ENCODE results near the gene TTC38.
"Not testable (repeated sequence)": the region's sequence is repeated elsewhere in the genome, so short reads cannot be mapped to it uniquely, and the experiment has no call there.

TTC38 gene

DNA sequence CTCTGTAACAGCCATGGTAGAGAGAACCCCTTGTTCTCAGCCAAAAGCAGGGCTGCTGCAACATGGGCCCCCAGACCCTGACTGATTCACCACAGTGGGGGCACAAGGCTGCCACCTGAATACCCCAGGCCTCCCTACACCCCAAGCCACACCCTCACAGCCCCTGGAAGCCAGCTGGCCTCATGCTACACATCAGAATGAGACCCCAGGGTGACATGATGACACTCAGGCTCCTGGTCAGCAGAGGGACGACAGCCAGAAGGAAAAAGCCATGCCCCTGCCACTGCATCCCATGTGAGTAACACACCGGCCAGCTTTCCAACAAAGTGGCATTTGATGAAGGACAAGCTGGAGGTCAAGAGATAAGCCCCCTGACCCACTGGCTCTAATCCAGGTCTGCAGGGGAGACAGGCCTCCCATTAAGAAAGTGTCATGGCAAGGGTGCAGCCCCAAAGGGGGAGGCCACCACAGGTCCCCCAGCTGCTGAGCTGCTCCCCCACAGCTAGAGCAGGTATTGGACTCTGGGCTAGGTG is 20.3 kb upstream of the TTC38 start:
- DNase-seq = no peak

DNA sequence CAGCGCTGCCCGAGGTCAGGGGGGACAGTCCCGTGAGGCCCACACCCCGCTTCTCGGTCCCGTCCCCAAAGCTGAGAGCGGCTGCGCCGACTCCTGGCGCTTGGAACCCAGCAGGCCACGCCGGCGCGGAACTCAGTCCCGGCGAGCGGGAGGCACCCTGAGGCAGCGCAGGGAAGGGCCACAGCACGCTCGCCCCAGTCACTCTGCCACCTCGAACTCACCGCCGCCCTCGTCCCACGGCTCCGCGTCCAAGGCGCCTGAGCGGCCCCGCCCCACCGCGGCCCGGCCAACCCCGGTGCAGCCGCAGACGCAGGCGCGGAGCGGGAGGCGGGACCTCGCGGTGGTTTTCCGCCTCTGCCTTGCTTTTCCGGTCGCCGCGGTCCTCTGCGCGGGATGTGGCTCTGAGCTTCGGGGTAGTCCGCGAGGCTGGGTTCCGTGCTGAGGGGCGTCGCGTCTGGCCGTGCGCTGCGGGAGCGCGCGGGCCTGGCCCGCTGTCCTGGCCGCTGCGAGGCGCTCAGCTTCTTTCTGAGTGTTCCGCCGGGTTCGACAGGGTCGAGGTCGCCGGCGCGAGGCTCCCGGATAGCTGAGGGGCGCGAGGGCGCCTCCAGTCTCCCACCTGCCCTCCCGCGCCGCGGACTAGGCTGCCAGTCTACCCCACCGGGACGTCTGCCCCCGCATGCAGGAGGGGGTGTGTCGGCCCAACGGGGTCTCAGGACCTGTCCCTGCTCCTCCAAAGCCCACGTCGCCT is 17.6 kb upstream of the TTC38 start, which contains the start of gene CDPF1:
CDPF1 (minus strand) TSS at position 259 of the 748 bp plus-strand sequence. CDS start 2,009 bp downstream, outside the sequence.
- peak; percentile 85 to 88 for DNase-seq

DNA sequence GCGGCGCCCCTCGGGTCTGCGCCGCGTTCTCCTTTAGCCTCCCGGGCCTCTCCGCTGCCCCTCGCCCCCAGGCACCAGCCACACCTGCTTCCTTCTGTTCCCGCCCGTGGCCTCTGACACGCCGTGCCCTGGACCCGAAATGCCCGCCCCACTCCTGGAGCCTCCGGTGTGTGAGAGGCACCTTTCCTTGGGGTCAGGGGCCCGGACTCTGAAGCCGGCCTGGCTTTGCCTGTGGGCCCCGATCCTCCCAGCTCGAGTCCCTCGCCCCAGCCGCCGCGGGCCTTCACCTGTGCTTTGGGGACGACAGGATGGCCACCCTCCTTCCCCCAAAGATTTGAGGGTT is 17.1 kb upstream of the TTC38 start:
- DNase-seq = no peak

DNA sequence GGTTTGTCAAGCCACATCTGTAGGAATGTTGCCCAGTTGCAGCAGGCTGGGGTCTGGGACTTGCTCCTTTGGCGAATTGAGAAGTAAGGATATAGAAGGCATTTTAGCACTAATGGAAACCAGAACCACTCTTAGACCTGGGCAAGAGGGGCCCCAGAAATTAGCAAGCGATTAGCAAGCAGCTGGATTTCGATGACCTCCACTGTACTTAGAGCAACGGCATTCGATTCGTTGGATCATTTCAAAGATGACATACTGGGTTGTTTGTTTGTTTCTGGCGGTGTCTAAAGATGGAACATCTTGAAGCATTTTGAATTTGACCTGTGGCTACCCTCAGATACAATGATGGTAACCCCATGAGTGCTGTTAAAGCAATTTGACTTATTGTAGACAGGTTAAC is 16.5 kb upstream of the TTC38 start:
- no peak for DNase-seq

DNA sequence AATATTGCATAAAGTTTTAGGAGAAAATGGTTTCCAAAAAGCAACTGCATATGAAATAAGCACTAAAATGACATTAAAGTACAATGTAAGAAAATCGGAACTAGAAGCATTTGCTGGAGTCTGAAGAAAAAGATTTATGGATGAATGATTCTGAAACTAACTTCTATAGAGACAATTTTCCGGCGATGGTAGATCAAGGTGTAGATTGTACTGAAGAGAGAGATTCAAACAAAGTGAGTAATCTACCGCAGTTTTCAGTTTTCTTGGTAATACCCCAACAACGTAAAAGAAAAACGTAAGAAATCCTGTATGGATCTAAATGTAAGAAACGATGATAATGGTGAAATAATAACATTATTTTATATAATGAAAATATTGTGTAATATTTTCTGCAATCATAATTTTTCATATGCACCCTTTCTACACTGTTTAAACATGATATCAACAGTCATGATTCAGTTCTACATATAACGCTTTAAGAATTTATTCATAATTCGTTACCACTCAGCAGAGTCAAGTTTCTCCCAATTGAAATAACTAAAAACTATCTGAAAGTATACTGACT is 15.9 kb upstream of the TTC38 start:
- DNase-seq = no peak

DNA sequence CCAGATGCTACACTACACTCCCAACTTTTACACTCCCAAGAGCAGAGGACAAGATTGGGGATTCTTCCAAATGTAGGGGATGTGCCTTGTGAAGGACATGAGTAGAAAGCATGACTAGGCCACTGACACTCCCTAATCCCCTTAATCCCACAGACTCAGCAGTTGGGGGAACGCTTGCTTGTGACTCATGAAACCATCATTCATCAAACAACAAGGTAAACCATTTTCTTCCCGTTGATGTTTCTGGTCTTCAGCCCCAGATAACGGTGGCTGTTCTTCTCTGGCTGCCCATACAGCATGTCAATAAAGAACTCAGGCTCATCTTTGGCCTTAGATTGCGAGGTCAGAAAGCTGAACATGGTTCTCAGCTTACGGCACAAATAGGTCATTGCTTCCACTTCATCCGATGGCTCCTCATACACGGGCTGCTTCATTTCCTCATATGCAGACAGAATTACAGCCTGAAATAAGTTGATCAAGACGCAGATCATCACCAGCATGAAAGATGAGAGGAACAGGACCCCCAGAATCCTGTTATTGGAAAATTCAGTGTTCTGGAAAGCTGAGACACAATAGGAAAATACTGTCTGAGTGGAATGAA is 11.3 kb upstream of the TTC38 start:
- no peak for DNase-seq

DNA sequence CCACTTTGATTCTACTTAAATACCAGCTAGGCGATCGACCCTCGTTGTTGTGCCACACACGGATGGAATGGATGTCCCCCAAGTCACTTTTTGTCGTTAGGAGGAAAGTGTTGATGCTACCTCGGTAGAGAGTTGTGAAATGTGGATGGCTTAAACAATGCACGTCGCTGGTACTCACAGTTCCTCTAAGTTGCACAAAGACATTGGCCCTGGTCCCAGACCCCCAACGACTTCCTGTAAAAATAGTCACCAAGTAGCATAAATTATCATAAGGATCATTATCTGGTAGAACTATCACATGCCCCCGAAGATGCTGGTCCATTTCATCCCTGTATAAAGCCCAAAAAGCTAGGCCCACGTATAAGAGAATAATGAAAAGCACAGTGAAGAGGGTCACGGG is 8.4 kb upstream of the TTC38 start:
- DNase-seq = no peak

DNA sequence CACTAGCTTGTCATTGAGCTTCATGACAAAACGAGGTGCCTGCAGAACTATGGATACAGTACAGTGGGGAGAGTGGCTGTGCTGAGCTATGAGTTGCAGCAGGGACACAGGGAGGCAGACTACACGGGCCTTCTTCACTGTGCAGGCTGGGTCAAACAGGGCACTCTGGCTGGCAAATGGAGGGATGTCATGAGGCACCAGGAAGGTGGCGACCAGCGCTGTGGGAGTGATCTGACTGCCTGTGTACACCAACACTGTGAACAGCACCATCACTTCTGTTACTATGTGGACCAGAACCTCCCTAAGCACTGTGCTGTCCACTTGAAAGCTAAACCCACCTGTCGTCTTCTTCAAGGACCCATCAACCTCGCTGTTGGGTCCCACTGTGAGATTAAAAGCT is 7.8 kb upstream of the TTC38 start:
- DNase-seq = no peak

DNA sequence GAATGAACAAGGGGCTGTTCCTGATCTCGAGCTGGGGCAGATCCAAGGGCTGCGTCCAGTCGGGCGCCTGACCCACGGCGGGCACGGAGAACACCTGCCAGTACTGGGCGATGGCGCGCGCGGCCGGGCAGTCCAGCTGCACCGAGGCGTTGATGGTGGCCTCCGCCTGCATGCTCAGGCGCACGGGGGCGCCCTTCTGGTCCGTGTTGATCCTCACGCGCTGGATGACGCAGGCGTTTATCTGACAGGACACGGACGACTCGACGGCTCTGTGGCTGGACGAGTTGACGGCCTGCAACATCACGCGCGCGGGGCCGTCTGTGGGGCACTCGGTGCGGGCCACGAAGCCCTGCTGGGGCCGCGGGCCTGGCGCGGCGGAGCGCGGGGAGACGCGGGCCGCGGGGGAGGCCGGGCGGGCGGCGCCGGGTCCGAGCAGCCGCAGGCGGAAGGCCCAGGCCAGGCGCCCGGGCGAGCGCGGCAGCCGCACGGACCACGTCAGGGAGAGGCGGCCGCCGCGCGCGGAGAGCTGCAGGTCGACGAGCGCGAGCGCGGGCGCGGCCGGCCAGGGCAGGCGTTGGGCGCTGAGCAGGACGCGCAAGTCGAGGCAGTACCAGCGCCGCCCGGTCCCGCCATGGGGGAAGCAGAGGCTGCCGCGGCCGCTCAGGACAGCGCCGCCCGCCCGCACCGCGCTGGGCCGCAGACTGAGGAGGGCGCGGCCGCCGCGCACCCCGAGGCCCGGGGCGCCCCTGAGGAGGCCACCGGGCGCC is 5.2 kb upstream of the TTC38 start:
- no peak for DNase-seq

DNA sequence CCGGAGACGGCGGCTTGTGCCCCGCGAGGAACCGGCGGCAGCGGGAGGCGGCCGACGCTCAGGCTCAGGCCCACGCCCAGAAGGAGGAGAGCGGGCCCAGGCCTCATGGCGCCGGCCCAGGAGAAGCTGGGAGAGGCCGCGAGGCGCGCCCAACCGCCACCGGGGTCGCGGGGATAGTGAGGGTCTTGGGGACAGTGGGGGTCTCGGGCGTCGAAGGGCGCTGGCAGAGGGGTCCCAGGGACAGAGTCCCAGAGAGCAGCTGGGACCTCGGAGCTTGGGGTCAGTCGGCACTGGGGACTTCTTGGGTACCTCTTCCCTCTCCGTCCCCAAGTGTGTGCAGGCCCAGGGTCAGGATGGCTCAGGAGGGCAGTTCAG is 4.6 kb upstream of the TTC38 start, which contains the start of gene PKDREJ:
PKDREJ (minus strand) TSS at position 128 of the 375 bp plus-strand sequence; CDS start at position 107, 21 bp downstream.
- no peak for DNase-seq

DNA sequence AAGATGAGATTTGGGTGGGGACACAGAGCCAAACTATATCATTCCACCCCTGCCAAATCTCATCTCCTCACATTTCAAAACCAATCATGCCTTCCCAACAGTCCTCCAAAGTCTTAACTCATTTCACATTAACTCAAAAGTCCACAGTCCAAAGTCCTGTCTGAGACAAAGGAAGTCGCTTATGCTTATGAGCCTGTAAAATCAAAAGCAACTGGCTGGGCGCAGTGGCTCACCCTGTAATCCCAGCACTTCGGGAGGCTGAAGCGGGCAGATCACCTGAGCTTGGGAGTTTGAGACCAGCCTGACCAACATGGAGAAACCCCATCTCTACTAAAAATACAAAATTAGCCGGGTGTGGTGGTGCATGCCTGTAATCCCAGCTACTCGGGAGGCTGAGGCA is 3.3 kb upstream of the TTC38 start:
- not testable (repeated sequence) for DNase-seq

DNA sequence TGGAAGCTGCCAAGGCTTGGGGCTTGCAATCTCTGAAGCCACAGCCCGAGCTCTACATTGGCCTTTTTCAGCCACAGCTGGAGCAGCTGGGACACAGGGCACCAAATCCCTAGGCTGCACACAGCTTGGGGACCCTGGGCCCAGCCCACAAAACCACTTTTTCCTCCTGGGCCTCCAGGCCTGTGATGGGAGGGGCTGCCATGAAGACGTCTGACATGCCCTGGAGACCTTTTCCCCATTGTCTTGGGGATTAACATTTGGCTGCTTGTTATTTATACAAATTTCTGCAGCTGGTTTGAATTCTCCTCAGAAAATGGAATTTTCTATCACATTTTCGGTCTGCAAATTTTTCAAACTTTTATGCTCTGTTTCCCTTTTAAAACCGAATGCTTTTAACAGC is 2.2 kb upstream of the TTC38 start:
- not testable (repeated sequence) for DNase-seq

DNA sequence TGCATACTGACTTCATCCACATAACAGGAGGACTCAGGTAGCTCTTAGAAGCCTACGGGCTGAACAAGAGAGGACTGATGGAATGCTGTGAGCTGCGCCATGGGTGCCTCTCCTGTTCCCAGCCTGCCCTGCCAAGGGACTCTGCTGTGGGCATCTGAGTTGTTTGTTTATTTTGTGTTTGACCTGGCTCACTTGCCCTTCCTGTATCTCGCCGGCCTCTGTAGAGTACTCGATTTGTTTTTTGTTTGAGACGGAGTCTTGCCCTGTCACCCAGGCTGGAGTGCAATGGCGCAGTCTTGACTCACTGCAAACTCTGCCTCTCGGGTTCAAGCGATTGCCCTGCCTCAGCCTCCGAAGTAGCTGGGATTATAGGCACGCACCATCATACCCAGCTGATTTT is 1.8 kb downstream of the TTC38 start:
- DNase-seq = no peak

DNA sequence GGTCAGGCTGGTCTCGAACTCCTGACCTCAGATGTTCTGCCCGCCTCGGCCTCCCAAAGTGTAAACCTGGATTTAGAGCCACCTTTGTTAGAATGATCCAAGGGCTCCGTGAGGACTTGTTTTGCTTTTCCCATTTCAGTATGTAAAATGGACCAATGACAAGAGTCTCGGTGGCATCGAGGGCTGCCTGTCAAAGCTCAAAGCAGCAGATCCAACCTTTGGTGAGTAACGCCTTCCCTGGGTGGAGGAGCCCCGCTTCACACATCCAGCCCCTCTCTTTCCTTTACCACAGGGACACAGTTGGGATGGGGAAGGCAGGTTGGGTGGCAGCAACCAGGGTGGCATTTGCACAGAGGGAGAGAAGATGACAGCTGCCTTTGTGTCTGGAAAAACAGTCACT is 4.4 kb downstream of the TTC38 start:
- DNase-seq = no peak

DNA sequence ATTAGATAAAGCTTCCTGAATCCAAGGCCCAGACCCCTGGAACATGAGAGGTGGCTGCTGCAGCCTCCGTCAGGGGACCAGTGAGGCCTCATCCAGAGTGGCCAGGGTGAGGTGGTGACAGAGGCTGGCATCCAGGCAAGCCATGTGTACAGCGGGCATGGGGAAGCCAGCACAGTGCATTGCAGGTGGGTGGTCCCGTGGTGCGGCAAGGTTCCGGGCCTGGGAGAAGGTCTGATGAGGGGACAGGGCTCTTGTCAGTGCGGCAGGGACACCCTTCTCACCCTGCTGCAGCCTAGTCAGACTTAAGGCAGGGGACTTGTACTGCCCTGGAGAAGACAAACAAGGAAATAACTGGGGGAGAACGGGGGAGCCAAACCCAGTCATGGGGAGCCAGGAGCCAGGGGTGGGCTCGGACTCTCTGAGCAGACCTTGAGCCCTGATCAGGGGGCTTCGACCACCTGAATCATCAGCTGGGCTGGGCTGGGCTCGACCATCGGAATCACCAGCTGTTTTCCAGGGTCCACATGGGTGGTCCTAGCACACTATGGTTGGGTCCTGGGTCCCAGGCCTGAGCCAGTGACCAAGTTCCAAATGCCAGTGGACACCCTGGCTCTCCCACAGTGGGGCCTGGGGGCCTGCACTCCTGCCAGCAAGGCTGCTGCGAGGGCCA is 5.1 kb downstream of the TTC38 start:
- DNase-seq = no peak

DNA sequence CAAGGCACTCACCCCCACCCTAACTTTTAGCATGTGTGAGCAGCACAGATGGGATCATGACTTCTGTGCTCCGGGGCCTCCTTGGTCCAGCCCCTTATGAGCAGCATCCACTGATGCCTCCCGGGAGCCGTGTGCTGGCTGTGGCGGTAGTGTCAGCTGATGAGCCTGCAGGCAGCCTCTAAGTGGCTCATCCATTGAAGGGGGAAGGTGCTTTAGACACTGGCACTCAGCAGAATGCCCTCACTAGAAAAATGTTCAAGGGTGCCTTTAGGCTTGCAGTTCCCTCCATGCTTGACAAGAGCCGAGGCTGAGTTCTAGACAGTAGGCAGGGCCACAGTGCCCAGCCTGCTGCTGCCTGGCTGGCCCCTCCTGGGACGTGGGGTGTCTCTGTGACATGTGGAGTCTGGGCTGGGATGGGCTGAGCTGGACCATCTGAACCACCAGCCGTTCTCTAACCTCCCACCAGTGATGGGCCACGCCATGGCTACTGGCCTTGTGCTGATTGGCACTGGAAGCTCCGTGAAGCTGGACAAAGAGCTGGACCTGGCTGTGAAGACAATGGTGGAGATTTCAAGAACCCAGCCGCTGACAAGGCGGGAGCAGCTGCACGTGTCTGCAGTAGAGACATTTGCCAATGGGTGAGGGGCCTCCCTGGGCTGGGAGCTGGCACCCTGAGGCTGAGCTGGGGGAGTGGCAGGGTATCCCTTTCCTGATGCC is 5.8 kb downstream of the TTC38 start:
- no peak for DNase-seq

DNA sequence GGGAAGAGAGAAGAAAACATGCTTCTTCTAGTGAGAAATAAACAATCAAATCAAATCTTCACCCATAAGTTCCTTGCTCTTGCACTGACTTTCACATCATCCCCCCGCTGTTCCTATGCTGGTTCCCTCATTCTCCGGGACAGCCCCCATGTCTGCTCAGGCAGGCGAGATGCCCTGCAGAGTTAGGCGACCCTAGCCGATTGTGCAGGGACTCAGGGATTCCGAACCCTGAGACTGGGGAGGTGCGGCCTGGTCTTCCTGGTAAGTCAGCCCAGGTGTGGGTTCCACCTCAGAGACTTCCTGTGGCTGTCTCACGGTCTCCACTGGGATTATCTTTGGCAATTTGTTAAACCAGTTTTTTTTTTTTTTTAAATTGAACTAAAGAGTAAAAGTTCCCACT is 6.6 kb downstream of the TTC38 start:
- no peak for DNase-seq

DNA sequence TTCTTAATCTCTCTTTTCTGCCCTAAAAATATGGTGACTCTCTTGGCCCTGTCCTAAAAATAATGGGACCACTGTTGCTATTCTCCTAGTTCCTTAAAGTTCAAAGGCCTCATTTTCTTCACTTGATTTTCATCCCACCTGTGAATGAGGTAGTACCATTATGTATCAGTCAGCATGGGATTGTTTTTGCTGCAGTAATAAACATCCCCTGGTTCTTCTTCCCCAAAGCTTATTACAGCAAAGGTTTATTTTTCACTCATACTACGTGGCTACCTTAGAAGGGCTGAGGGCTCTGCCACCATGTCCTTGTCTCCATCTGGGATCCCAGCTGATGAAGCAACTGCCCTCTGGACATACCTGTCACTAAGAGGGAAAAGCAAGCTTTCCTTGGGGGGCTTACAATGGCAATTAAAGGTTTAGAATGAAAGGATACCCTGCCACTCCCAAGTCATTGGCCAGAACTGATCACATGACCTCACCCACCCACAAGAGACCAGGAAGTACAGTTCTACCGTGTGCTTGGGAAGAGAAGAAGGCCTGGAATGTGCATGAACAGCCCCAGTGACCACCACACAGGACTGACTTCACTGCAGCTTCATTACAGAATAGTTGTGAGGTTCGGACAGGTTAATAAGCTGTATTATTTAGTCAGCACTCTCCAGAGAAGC is 7.8 kb downstream of the TTC38 start:
- no peak for DNase-seq

DNA sequence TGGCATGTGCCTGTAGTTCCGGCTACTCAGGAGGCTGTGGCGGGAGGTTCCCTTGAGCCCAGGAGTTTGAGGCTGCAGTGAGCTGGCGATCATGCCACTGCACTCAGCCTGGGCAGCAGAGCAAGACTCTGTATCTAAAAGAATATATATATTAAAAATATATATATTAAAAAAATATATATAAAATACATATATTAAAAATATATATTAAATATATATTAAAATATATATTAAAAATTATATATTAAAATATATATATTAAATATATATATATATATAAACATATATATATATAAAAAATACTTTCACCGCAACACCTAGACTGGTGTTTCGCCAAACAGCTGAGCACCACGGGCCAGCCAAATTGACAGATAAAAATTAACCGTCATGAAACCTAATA is 8.8 kb downstream of the TTC38 start:
- DNase-seq = no peak

DNA sequence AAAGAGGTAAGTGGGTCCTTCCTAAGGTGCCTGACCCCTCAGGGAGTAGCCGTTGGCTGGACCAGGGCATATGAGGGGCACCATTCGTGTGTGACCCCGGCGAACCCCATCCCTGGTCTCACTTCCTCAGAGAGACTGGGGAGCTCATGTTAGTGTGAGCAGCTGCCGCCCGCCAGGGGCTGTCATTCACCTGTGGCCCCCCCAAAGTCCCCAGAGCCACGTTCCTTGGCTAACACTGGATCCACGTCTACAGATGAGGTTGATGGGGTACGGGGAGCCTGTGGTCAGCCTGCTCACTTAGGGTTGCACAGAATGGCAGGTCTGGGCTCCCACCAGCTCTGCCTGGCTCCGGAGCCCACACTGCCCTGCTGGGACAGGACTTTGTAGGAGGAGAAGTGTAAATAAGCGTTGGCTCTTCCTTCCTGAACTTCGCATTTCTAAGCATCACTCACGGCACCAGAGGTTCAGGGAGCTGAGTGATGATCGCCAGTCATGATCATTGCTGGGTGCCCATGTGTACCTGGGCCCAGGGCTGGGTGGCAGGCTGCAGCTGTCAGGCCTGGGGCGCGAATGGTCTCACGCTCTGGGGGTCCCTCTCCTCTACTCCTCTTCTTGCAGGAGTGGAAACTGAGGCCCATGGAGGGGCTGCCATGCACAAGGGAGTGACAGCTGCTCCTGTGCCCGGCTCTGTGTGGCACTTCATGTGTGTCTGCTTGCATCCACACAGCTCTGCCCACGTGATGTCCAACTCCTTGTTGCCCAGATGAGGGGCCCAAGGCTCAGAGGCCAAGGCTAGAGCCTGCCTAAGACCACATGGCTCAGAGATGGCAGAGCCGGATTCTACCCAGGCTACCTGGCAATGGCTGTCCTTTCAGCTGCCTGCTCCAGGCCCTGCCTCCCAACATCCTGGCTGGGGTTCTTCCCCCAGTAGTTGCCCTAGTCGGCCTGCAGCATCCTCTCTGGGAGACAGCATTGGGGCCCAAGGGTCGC is 11.1 kb downstream of the TTC38 start:
- no peak for DNase-seq

Data from activated CD4-positive, alpha-beta T cell treated with anti-CD3 and anti-CD28 coated beads, Interleukin-2, amount 50 U/mL, for 4 hours (primary cell).